Left ventricle myocardium inferior (tissue), 1 donor: Measurements from ENCODE around the gene CPT1B. TPM values are rescaled to one million over a fixed set of nuclear protein-coding genes. Genes with fewer than 3 reads are reported as not detected.

Source experiments
- DNase-seq: peaks from one replicate; pipeline ENCODE4 v3.0.0-alpha.2; 2020
- H3K27ac ChIP-seq: fragments of 200-600 bp; replicated peaks from 2 replicates; pipeline ENCODE4 v1.8.0; 2021
- H3K27me3 ChIP-seq: fragments of 200-600 bp; 2 replicates; pipeline ENCODE4 v1.8.0; 2021; ENCODE audit warnings: low read depth
- H3K36me3 ChIP-seq: fragments of 200-600 bp; 2 replicates; pipeline ENCODE4 v1.8.0; 2021
- H3K4me1 ChIP-seq: fragments of 200-600 bp; 2 replicates; pipeline ENCODE4 v1.8.0; 2021
- H3K4me3 ChIP-seq: fragments of 200-600 bp; 2 replicates; pipeline ENCODE4 v1.8.0; 2021; ENCODE audit warnings: mild to moderate bottlenecking, moderate library complexity
- H3K9me3 ChIP-seq: fragments of 200-600 bp; replicated peaks from 2 replicates; pipeline ENCODE4 v1.8.0; 2021
- CTCF ChIP-seq: fragments of 200-600 bp; IDR thresholded peaks from 2 replicates; pipeline ENCODE4 v1.8.0; 2021; ENCODE audit warnings: antibody characterized with exemption, mild to moderate bottlenecking, borderline replicate concordance
- intact Hi-C: fragments of 100-400 bp; cut with micrococcal nuclease; formaldehyde crosslinking; loops from one replicate; pipeline ENCODE4 v1.11.0; 2022
- total RNA-seq: library from RNA; stranded (reverse); fragmentation: NEBNext Ultra II Directional; extraction: Animal tissue kit (Norgen Biotek cat#: 25700); gene quantifications from one replicate; pipeline ENCODE4 v1.2.1, GENCODE V29; 2021
- donor health status: DM: no; HTN: yes; CAD: no; lungs with severe emphysema.

The CPT1B gene
- total RNA-seq, 1 donor from 2014 or later = 394 TPM

- peaks cover 85% of the 10 kb centered on the region for H3K4me1 ChIP-seq
- TF ChIP-seq CTCF = peak; percentile 54
- H3K27ac ChIP-seq = peak overlapping the region; percentile 99
Measured at GRCh38 chr22:50576070-50576469, 2.2 kb downstream of the CPT1B start.

GRCh38 chr22:50575426-50575941 is 2.7 kb downstream of the CPT1B start:
- intact Hi-C loops = no loop called here
- peaks cover 85% of the 10 kb centered on the region for H3K4me1 ChIP-seq
- peak overlapping the region; percentile 73 for H3K4me3 ChIP-seq
- no peaks in the 10 kb centered on the region for H3K9me3 ChIP-seq
- H3K27ac ChIP-seq = peak overlapping the region; percentile 99
- H3K27me3 ChIP-seq = no peaks in the 10 kb centered on the region
- H3K36me3 ChIP-seq = peaks cover 61% of the 10 kb centered on the region
- no peak for TF ChIP-seq CTCF
- no peak for DNase-seq

More at GRCh38 chr22:50576070-50576469, 2.2 kb downstream of the CPT1B start:
- H3K27me3 ChIP-seq = no peaks in the 10 kb centered on the region
- intact Hi-C loops = no loop called here
- DNase-seq = no peak
- H3K4me3 ChIP-seq = peak overlapping the region; percentile 73
- no peaks in the 10 kb centered on the region for H3K9me3 ChIP-seq
- H3K36me3 ChIP-seq = peaks cover 59% of the 10 kb centered on the region

- Histone ChIP-seq H3K4me1 (peaks cover 85% of the 10 kb centered on the region), H3K4me3 (no peak overlapping the region), H3K9me3 (no peaks in the 10 kb centered on the region), H3K36me3 (peaks cover 67% of the 10 kb centered on the region), H3K27me3 (no peaks in the 10 kb centered on the region), H3K27ac (no peak overlapping the region)
- no peak for TF ChIP-seq CTCF
- intact Hi-C loops = no loop called here
- DNase-seq = no peak
Measured at GRCh38 chr22:50574383-50574755, 3.9 kb downstream of the CPT1B start.

- no peak overlapping the region for H3K4me3 ChIP-seq
- H3K9me3 ChIP-seq = no peaks in the 10 kb centered on the region
- intact Hi-C loops = no loop called here
- TF ChIP-seq CTCF = no peak
- H3K4me1 ChIP-seq = peaks cover 83% of the 10 kb centered on the region
- no peak overlapping the region for H3K27ac ChIP-seq
- no peaks in the 10 kb centered on the region for H3K27me3 ChIP-seq
- no peak for DNase-seq
- peaks cover 73% of the 10 kb centered on the region for H3K36me3 ChIP-seq
Measured at GRCh38 chr22:50573491-50574382, 4.5 kb downstream of the CPT1B start.

GRCh38 chr22:50572965-50573364 is 5.3 kb downstream of the CPT1B start:
- Histone ChIP-seq H3K36me3 (peaks cover 80% of the 10 kb centered on the region), H3K4me1 (peaks cover 75% of the 10 kb centered on the region), H3K4me3 (no peak overlapping the region), H3K27ac (no peak overlapping the region), H3K9me3 (no peaks in the 10 kb centered on the region), H3K27me3 (no peaks in the 10 kb centered on the region)
- no peak for DNase-seq
- intact Hi-C loops = no loop called here
- no peak for TF ChIP-seq CTCF
